HG03354 (cell line): ENCODE measurements around the gene LRWD1.
A peak's percentile ranks its signal among the peaks of the same experiment; 100 is the strongest.
"Not testable (repeated sequence)": the region's sequence is repeated elsewhere in the genome, so short reads cannot be mapped to it uniquely, and the experiment has no call there.

ENCODE experiments used
- ATAC-seq: cut with Tn5 transposase; IDR thresholded peaks from one replicate; pipeline ENCODE4 v1.9.1; 2021; ENCODE audit warnings: mild to moderate bottlenecking; ENCODE audit not compliant: unreplicated experiment, poor library complexity, severe bottlenecking

Gene LRWD1

DNA sequence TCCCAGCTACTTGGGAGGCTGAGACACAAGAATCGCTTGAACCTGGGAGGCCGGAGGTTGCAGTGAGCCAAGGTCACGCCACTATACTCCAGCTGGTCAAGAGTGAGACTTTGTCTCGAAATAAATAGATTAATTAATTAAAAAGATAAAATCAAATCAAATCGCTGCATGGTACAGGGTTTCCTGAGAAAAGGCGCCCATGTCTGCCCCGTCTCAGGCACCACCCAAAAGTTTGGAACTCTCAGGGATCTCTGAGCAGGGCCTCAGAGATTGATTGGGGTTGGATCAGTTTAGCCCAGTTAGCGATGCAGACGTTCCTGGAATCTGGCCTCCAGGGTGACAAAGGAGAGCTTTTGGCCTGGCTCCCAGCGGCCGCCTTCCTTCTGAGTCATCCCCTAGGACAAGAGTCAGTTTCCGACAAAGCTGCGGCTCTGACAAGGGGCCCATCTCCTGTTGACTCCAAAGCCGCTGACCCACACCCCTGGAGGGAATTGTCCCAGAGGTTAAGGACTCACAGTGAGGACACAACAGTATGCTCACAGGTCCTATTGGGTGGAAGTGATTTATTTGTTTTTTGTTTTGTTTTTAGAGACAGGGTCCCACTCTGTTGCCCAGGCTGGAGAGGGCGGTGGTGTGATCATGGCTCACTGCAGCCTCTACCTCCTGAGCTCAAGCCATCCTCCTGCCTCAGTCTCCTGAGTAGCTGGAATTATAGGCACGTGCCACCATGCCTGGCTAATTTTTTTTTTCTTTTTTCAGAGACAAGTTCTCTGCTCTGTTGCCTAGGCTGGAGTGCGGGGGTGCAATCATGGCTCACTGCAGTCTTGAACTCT, 24.6 kb upstream of the LRWD1 start:
- no peak for ATAC-seq

DNA sequence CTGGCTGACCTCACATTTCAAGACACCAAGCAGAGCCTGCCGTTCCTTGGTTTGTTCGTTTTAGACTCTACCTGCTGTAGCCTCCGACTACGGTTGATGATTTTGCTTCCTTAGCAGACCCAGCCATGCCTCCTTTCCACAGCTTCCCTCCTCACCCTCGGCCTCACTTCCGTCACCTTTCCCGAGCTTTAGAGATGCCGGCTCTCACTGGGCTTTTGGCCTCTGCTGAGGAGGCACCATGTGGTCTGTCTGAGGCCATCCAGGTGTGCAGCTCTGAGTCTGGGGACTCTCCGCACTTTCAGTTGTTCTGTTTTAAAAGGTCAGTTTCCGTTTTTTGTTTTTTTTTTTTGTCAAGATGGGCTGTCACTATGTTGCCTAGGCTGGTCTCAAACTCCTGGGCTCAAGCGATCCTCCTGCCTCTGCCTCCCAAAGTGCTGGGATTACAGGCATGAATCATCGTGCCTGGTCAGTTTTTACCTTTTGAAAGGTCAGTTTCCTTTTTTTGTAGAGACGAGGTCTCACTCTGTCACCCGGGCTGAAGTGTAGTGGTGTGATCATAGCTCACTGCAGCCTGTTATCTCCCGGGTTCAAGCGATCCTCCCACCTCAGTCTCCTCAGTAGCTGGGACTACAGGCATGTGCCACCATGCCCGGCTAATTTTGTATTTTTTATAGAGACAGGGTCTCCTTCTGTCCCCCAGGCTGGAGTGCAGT, 19.7 kb upstream of the LRWD1 start:
- ATAC-seq, result peak; percentile 49

DNA sequence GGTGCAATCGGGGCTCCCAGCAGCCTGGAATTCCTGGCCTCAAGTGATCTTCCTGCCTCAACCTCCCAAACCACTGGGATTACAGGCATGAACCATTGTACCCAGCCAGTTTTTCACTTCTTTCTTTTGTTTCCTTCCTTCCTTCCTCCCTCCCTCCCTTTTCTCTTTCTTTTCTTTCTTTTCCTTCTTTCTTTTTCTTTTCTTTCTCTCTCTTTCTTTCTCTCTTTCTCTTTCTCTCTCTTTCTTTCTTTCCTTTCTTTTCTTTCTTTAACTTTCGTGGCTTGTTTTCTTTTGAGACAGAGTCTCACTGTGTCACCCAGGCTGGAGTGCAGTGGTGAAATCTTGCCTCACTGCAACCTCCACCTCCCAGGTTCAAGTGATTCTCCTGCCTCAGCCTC, 19.1 kb upstream of the LRWD1 start:
- ATAC-seq, result no peak

DNA sequence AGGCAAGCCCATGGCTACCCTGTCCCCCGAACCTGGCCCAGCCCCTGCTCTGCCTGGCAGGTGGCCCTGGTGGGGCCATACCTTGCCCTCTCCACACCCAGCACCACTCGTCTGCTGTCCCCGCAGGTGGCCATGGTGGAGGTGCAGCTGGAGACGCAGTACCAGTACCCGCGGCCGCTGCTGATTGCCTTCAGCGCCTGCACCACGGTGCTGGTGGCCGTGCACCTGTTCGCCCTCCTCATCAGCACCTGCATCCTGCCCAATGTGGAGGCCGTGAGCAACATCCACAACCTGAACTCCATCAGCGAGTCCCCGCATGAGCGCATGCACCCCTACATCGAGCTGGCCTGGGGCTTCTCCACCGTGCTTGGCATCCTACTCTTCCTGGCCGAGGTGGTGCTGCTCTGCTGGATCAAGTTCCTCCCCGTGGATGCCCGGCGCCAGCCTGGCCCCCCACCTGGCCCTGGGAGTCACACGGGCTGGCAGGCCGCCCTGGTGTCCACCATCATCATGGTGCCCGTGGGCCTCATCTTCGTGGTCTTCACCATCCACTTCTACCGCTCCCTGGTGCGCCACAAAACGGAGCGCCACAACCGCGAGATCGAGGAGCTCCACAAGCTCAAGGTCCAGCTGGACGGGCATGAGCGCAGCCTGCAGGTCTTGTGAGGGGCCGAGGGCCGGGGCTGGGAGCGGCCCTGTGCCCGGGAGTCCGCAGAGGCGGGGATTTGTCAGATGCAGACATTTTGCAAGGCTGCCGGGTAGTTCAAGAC, 18.2 kb upstream of the LRWD1 start:
- no peak for ATAC-seq

DNA sequence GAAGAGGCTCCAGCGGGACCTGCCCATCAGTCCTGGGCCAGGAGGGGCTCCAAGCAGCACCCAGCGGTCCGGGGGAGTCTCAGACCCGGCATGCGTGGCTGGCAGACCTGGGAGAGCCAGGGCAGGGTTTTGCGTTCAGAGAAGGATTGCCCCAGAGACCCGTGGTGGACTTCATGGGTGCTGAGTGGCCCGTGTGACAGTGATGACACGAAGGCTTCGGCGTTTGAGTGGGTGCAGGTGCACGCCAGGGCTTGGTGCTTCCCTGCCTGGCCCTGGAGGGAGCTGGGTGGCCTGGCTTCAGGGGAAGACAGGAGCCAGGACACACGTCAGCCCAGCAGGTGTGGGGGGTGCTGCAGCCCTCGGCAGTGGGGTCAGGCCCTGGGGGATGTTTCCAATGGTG, 17.5 kb upstream of the LRWD1 start:
- no peak for ATAC-seq

DNA sequence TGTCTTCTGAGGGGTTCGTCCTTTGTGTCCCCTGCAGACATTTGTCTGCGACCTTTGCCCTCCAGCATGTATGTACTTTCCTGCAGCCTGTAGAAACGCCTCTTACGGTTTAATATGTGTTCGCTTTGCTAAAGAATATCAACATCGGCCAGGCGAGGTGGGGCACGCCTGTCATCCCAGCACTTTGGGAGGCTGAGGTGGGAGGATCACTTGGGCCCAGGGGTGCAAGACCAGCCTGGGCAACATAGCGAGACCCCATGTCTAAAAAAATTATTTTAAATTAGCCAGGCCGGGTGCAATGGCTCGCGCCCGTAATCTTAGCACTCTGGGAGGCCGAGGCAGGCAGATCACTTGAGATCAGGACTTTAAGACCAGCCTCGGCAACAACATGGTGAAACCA, 15.6 kb upstream of the LRWD1 start:
- ATAC-seq, result no peak

DNA sequence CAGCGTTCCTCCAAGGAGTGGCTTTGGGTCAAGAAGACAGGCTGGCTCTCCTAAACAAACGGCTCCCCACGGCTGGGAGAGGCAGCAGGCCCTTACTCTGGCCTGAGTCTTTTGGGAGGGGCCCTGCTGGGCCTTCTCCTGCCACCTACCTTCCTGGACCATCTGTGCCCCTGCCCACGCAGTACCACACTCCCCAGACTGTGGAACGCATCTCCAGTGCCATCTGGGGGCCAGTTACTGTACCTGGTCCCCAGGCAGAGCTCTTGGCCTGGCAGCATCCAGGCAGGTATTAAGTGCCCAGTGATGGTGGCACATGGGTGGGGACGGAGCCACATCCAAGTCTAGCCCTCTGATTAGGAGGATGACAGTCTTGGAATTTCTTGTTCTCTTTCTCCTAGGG, 14.5 kb upstream of the LRWD1 start:
- no peak for ATAC-seq

DNA sequence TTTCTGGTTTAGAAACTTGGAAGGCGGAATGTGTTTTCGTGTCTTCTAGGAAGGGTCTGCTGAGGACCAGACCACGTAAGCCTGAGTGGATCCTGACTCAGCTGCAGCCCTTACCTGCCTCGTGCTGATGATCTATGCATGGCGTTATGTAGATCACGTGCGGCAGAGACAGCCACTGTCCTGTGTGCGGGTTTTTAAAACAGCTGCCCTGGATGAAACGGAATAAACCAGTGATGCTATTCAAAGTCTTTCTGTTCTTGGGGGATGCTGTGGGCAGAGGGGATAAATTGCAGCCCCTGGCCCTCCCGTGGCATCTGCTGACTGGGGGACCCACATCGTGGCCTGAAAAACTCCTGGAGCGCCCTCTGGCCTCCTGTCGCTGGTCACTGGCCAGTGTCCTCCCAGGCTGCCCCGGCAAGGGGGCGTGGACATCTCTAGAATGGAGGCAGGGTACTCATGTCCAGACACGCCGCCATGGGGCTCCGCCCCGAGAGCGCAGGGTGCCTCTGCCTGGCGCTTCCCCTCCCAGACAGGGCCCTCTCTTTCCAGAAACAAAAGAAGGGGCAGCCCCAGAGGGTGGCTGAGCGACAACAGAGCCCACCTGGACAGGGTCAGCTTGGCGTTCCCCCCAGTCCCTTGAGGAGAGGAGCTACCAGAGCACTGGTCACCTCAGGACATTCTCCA, 13.3 kb upstream of the LRWD1 start:
- ATAC-seq, result no peak

DNA sequence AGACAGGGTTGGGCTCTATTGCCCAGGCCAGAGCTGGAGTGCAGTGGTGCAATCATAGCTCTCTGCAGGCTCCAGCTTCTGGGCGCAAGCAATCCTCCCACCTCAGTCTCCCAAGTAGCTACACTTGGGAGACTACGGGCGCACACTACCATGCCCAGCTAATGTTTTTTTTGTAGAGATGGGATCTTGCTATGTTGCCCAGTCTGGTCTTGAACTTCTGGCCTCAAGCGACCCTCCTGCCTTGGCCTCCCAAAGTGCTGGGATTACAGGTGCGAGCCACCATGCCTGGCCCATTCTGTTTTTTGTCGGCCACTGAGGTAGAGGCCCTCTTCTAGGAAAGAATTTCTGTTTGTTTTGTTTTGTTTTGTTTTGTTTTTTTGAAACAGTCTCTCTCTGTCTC, 12.3 kb upstream of the LRWD1 start:
- ATAC-seq, result no peak

DNA sequence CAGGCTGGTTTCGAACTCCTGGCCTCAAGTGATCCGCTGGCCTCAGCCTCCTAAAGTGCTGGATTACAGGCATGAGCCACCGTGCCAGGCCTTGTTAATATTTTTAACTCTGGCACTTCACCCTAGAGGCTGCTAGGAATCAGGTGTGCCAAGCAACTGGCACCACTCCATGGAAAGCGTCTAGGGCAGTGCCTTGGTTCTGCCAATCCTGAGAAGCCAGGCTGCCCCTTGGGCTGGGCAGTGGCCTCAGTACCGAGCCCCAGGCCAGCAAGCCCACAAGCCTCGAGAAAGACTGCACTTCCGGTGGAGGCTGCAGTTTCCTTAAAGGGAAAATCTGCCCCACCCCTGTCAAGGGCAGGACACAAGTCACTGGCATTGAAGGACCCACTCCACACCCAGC, 11.5 kb upstream of the LRWD1 start:
- ATAC-seq, result no peak

DNA sequence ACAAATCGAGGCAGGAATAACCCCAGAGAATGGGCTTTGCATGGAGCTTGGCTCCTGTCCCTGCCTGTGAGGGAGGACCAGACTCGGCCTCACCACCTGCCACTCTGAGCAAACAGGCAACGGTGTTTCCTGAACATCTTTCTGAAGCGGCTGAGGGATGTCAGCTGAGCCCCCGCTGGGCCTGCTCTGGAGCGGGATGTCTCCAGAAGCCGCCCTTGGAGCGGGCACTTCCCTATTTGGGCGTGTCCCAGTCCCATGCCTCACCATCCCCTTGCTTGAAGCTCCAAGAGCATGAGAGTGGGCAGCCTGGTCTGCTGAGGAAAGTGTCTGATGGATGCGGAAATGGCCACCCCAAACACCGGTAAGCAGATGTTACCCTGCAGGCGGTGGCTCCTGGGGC, 10.3 kb upstream of the LRWD1 start:
- ATAC-seq, result no peak

DNA sequence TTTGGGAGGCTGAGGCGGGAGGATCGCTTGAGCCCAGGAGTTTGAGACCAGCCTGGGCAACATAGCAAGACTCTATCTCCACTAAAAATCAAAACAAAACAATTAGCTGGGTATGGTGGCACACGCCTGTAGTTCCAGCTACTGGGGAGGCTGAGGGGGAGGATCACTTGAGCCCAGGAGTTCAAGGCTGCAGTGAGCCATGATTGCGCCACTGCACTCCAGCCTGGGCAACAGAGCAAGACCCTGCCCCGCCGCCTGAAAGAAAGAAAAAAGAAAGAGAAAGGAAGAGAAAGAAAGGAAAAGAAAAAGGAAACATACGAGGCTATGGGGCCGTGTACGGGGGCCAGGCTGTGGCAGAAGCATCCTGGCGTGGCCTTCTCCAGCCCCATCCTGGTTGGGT, 9.9 kb upstream of the LRWD1 start:
- not testable (repeated sequence) for ATAC-seq

DNA sequence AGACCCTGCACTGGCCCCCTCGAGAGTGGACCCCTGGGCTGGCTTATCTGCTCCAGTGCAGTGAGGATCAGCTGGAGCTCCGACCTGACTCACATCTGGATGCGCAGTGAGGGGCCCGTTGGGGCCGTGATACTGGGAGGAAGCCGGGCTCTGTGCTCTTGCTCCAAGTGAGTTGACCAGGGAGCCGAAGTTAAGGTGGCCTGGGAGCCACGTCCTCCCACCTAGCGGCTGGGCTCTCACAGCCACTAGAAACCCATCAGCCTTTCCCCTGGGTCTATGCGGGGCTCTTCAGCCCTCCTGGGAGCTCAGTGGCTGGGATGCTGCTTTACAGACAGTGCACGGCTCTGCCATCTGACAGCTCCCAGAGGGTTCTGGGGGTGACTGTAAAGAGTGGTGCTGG, 9.2 kb upstream of the LRWD1 start:
- no peak for ATAC-seq

DNA sequence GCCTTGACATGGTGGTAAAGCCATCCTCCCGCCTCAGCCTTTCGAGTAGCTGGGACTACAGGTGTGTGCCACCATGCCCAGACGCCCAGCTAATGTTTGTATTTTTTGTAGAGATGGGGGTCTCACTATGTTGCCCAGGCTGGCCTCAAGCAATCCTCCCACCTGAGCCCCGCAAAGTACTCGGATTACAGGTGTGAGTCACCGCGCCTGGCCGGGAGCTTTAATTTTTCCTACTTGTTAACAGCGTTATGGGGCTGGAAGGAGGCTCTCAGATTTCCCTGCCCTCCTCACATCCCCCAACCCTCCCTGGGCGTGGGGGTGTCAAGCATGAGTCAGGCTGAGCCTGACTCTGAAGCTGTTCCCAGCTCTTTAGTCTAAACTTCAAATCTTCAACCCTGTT, 8.5 kb upstream of the LRWD1 start:
- ATAC-seq, result no peak

DNA sequence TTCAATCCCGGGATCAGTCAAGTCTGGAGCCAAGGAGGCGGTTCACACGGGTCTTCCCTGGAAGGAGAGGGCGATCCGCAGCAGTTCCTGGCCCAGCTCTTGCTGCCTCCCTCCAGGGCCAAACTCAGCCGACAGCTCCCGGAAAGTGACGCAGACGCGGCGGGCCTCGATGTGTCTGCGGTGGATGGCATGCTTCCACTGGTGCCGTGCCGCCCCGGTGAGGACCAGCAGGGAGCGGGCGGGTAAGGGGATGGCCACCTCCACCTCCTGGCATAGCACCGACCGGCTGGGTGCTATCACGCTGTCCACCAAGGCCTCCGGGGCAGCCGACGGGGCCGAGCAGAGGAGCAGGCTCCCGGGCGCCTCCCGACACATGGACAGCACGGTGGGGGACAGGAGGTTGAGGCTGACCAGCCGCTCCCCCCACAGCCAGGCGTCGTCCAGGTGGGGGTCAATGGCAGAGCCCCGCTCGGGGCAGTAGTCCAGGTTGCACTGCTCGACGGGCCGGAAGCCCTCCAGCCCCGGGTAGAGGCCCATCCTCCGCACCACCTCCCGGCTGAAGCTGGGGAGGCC, 7.3 kb upstream of the LRWD1 start:
- ATAC-seq, result no peak

DNA sequence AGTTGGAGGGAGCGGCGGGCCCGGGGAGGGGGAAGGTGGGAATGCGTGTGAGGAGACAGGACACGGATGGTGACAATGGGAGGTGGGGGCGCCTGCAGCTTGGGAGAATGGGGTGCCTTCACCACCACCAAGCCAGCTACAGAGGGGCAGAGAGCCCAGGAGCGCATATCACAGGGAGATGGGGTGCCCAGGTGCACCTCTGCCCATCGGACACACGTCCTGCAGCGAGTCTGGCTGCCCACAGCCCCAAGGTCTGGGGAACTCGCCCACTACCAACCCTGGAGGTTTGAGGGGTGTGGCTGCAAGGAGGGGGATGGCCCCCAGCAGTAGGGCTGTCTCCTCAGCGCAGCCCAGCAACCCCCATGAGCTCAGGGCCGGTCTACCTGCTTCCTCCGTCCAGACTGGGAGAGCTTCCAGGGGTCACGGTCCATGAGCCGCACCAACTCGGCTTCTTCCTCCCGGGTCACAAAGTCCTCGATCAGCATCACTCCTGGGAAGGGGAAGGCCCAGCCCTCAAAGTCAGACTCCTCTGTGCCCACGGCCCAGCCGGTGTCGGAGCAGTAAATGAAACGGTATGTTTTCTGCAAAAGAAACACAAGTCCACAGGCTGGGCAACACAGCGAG, 5.5 kb upstream of the LRWD1 start:
- no peak for ATAC-seq

DNA sequence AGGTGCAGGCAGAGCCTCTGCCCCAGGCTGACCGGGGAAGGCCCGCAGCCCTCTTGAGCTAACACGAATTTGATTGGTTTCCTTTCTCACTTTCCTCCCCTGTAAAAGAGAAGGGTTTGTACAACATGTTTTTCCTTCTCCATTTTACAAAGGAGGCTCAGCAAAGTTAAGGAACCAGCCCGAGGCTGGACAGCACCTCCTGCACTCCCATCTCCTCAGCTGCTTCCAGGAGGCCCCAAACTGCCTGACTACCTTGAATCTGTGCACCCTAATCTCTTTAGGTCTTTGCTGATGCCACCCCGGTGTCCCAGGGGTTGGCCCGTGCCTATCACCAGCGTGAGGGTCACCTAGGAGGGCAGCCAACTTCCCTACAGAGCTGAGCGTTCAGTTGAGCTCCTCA, 4.3 kb upstream of the LRWD1 start:
- ATAC-seq, result no peak

DNA sequence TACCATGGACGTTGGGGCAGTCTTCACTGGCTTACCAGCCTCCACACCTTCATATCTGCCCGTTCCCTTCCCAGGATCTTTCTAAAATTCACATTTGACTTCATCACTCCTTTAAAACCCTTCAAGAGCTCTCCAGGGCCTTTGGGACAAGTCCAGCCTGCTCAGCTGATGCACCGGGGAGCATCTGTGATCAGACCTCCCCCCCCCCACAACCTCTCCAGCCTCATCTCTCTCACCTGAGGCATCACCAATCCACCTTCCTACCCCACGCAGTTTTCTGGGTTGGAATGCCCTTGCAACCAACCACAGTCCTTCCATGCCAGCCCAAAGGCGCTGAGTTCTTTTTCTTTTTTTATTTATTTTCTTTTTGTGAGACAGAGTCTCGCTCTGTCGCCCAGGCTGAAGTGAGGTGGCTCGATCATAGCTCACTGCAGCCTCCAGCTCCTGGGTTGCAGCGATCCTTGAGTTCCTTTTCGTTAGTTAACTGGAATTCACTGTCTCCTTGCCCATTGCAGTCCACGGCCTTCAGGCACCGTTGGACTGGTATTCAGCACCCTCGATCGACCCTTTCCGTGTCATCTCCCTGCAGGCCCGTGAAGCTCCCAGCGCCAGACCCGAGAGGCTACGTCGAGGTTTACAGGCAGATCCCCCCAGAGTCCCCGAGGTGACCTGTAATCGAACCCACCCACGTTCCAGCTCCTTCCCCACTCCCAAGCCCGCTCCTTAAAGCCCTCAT, 775 bp upstream of the LRWD1 start:
- no peak for ATAC-seq

DNA sequence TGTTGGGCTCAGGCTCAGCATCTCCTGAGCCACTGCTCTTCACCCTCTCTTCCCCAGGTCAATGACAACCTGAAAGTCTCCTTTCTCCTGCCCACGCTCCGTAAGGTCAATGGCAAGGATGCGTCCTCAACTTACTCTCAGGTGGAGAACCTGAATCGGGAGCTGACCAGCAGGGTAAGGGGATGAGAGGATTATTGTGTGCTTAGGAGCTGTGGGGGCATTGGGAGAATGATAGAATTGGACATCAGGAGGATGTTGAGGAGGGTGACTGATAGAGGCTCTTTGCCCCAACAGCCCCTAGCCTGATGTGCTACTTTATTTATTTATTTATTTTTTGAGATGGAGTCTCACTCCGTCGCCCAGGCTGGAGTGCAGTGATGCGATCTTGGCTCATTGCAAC, 1.3 kb downstream of the LRWD1 start:
- no peak for ATAC-seq
